GM13976 (cell line): Measurements from ENCODE around the gene SLC38A6.

Experiments used
- DNase-seq: peaks from one replicate; pipeline ENCODE4 v3.0.0; 2012; ENCODE audit warnings: low spot score
- in situ Hi-C: fragments of 300-500 bp; cut with MboI; formaldehyde crosslinking; loops from one replicate; pipeline ENCODE4 v1.12.0; 2022; ENCODE audit warnings: low sequenced_read_pairs, mixed read lengths, inconsistent platforms; ENCODE audit not compliant: unreplicated experiment
- TF ChIP-seq, protein P1 (sequence below): IDR thresholded peaks from 2 replicates; pipeline ENCODE4 v1.5.1; 2012; ENCODE audit warnings: borderline replicate concordance, mild to moderate bottlenecking; ENCODE audit not compliant: insufficient read depth; ENCODE audit errors: extremely low read depth, missing control alignments, control extremely low read depth

SLC38A6 gene

GRCh38 chr14:61026526-61026925 lies 45.5 kb downstream of the SLC38A6 start:
- no peak for DNase-seq
- TF ChIP-seq, protein P1, sequence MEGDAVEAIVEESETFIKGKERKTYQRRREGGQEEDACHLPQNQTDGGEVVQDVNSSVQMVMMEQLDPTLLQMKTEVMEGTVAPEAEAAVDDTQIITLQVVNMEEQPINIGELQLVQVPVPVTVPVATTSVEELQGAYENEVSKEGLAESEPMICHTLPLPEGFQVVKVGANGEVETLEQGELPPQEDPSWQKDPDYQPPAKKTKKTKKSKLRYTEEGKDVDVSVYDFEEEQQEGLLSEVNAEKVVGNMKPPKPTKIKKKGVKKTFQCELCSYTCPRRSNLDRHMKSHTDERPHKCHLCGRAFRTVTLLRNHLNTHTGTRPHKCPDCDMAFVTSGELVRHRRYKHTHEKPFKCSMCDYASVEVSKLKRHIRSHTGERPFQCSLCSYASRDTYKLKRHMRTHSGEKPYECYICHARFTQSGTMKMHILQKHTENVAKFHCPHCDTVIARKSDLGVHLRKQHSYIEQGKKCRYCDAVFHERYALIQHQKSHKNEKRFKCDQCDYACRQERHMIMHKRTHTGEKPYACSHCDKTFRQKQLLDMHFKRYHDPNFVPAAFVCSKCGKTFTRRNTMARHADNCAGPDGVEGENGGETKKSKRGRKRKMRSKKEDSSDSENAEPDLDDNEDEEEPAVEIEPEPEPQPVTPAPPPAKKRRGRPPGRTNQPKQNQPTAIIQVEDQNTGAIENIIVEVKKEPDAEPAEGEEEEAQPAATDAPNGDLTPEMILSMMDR: no peak
- in situ Hi-C loops: loop anchor here (10.0 kb wide), 1 partner anchor 402 kb away; no protein-coding TSS in a partner anchor

- in situ Hi-C loops: no loop called here
- no peak for DNase-seq
- TF ChIP-seq, protein P1: no peak
Measured at GRCh38 chr14:61031026-61031425, 50.0 kb downstream of the SLC38A6 start.

DNA sequence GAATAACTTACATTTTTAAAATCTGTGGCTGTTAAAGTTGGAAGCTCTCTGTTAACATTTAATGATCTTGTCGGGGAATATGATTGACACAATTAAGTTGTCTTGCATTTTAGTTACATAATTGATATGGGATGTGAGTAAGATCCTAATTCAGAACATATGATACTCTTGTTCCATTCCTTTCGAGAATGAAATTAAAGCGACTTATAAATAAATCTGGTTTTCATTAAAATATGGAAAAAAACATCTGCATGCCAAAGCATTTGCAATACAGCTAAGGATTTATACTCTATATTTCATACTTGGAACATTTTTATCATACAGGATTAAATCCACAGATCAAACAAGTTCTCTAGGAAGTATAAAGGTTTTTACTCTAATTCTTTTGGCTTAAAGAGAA lies 52.0 kb downstream of the SLC38A6 start:
- in situ Hi-C loops: no loop called here
- TF ChIP-seq, protein P1: no peak
- DNase-seq: no peak

DNA sequence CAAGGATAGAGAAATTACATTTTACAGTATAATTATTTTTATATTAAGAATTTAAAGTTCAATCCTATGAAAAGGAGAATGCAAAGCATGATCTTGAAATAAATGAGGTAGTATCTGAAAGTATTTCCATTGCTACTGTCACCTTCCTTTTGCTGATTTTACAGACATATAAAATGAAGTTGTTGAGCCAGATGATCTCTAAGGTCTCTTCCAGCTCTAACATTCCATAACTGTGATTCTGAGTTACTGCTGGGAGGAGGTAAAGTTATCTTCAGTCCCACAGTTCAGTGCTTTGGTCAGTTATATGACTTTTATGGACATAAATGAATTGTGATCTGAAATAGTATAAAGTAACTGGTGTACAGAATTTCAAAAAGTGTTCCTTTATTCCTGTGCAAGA lies 52.8 kb downstream of the SLC38A6 start:
- TF ChIP-seq, protein P1: no peak
- in situ Hi-C loops: no loop called here
- DNase-seq: no peak

DNA sequence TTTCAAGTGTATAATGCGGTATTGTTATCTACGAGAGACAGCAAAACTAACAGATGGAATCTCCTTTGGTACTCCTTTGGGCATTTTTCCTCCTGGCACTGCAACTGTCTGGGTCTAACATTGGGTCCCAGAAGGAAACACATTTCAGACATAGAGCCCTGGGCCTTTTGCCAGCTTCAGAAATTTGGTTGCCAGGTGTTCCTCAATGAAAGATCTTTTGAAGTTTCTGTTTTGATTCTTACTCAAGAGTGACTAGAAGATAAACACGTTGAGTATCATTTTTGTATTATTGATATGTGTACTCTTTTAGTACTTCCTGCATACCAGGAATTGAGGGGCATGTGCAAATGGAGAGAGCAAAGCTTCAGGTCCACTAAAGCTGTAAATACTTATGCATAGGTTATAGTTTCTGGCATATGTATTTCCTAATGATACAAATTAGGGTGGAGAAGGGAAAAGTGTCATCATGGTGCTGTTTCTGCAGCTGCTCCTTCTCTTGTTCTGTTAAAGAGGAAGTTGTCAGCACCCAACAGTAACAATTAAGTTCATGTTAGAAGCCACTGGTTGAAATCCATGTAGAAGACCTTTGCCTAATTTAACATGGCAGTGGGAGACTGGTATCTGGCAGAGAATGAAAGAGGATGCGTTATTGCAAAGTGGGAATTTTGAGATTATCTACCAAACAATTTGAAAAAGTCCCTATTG lies 53.5 kb downstream of the SLC38A6 start:
- TF ChIP-seq, protein P1: no peak
- in situ Hi-C loops: no loop called here
- DNase-seq: no peak

- DNase-seq: no peak
- in situ Hi-C loops: no loop called here
- TF ChIP-seq, protein P1: no peak
Measured at GRCh38 chr14:61037215-61037614, 56.2 kb downstream of the SLC38A6 start.
